Measurements from ENCODE around the gene ZC3H18.

ZC3H18 gene

DNA sequence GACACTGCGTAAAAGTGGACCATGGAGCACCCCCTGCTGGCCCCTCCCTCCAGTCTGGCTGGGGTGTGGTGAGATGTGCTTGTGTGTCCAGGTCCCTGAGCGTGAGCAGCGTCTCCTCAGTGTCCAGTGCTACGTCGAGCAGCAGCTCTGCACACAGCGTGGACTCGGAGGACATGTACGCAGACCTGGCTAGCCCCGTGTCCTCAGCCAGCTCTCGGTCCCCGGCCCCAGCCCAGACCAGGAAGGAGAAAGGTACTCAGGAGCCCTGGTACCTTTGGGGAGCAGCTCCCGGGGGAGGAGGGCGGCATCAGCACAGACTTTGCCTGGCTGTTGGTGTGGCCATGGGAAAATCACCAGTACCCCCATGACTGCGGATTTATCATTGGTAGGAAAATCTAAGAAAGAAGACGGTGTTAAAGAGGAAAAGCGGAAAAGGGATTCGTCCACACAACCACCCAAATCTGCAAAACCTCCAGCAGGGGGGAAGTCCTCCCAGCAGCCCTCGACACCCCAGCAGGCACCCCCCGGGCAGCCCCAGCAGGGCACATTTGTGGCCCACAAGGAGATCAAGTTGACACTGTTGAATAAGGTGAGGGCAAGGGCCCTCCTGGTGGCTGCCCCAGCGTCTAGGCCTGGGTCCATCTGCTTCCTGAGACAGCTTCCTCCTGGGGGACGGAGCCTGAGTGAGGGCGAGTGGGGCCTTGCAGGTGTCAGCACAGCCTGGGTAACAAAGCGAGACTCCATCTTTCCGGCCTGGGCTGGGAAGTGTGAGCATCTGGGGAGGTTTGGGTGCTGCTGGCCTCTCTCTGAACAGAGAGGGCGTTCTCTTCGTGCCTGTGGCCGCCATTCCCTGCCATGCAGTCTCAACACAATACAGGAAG lies 57.6 kb downstream of the ZC3H18 start:
- no peak for DNase-seq

DNA sequence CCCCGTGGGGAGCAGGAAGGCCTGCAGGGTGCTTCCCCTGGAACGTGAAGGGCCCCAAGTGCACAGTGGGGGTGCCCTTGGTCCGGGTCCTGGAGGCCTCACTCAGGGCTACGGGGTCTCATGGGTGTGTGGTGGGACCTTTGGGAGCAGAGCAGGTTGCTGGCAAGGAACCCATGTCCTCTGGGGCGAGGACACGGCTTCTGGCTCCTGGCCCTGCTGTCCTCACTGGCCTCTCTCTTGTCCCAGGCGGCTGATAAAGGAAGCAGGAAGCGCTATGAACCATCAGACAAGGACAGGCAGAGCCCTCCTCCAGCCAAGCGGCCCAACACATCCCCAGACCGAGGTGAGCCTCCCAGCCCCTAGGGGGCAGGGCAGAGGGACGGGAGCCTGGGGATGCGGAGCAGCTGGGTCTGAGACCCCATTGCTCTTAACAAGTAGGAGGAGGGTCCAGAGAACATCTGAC lies 58.3 kb downstream of the ZC3H18 start:
- no peak for DNase-seq

GRCh38 chr16:88629835-88630234 lies 59.6 kb downstream of the ZC3H18 start:
- no peak for DNase-seq

DNA sequence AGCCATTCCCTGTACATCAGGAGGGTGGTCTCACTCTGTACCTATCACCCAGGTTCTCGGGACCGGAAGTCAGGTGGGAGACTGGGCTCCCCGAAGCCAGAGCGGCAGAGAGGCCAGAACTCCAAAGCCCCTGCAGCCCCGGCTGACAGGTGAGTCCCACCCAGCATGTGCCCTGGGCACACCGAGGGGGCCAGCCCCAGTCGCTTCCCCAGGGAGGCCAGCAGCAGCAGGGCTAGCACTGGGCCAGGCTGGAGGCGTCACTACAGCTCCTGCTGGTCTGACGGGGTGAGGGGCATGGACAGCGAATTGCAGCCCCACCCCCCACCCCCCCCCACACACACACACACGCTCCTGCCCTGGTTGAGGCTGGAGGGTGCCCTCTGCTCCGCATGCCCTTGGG lies 60.2 kb downstream of the ZC3H18 start:
- no peak for DNase-seq

DNA sequence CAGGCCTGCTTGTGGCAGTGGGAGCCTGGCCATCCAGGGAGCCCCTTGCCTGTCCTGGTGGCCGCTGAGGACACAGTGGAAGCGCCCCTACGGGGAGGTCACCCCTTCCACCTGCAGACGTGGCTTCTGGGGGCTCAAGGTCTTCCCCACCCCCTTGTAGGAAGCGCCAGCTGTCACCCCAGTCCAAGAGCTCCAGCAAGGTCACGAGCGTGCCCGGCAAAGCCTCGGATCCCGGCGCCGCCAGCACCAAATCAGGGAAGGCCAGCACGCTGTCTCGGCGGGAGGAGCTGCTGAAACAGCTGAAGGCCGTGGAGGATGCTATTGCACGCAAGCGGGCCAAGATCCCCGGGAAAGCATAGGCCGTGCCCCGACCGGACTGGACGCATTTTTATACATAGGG lies 60.7 kb downstream of the ZC3H18 start:
- no peak for DNase-seq

- no peak for DNase-seq
These were observed 61.2 kb downstream of the ZC3H18 start for GRCh38 chr16:88631384-88631783.

DNA sequence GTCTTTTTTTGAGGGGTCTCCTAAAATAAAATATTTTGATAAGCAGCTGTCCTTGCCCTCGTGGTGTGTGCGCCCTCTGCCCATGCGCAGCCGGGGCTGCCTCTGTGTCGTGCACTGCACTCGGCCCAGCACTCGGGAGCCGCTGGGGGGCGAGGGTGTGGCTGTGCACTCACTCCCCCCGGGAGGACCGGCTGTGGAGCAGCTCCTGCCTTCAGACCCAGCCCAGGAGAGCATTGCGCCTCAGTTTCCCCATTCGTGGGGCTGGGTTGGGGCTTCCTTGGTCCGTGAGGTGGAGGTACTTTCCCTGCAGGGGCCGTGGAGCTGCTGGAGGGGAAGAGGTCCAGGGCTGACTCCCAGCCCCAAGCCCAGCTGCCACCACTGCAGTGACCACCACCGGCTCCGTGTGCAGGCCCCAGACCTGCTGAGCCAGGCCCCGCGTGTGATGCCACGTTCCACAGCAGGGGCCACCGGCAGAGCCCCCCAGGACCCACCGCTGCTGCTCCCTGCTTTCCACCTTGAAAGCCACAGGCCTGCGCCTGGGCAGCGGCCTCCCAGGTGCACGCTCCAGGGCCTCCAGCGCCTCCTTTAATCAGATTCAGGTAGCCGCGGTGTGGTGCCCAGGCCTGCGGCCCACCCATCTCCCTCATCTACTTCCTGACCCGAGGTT lies 61.9 kb downstream of the ZC3H18 start:
- DNase-seq = no peak

- DNase-seq = no peak
These were observed 62.4 kb downstream of the ZC3H18 start for GRCh38 chr16:88632587-88632930.

- DNase-seq = no peak
These were observed 63.5 kb downstream of the ZC3H18 start for GRCh38 chr16:88633684-88634140.

GRCh38 chr16:88634141-88634993 lies 64.2 kb downstream of the ZC3H18 start:
- DNase-seq = no peak

DNA sequence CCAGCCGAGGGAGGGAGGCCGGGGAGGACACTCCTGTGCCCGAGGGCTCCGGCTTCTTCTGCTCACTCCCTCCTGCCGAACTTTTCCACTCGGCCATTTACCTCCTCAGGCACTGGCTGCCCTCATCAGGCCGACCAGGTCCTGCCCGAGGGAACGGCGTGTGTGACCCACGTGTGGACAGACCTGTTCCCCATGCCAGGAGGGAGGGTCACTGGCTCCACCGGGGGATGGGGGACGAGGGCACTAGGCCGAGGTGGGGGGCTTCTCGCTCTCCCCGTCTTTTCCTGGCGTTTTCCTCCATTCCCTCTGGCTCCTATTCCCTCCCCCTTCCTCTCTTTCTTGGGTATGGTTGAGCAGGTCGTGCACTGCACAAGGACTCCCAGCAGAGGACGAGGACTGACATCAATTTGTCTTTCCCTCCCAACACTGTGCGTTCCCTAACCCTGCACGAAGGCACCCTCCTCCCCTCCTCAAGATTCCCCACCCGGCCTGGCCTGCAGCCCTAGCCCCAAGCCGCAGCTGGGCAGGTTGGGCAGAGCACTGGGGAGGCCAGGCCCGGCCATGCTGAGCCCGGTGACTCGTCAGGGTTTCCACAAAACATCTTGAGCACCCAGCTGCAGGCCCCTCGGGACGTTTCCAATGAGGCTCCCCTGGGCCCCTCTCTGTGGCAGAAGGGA lies 64.9 kb downstream of the ZC3H18 start:
- DNase-seq = no peak

GRCh38 chr16:88635671-88636319 lies 65.6 kb downstream of the ZC3H18 start:
- no peak for DNase-seq

DNA sequence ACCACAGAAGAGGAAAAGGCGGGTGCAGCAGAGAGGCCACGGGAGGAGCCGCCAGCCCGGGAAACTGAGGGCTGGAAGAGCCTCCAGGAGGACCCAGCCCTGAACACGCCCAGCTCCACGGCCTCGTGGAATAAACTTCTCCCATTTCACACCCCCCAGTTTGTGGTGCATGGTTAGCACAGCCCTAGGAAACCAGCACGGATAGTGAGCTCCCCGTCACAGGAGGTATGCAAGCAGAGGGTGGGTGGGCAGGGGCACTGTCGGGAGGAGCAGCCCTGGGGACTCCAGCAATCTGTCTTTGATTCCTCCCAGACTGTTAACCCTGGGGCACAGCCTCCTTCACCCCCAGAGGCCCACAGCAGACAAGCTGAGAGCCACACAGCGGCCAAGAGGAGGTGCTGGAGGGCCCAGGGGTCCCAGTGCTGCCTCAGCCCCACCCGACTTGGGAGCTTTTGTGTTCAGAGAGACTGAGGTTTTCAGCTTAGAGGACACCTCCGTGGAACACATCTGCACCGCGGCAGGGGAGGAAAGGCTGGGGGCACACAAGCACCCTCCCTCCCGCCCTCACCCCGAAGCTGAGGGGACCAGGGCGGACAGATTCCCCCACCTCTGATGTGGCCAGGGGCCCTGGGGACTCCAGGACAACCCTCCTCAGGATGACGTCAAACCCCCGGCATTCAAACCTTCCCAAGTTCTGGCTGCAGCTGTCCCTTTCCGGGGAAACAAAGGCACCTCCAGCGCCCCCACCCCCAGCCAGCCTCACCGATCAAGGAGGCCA lies 66.5 kb downstream of the ZC3H18 start:
- no peak for DNase-seq

DNA sequence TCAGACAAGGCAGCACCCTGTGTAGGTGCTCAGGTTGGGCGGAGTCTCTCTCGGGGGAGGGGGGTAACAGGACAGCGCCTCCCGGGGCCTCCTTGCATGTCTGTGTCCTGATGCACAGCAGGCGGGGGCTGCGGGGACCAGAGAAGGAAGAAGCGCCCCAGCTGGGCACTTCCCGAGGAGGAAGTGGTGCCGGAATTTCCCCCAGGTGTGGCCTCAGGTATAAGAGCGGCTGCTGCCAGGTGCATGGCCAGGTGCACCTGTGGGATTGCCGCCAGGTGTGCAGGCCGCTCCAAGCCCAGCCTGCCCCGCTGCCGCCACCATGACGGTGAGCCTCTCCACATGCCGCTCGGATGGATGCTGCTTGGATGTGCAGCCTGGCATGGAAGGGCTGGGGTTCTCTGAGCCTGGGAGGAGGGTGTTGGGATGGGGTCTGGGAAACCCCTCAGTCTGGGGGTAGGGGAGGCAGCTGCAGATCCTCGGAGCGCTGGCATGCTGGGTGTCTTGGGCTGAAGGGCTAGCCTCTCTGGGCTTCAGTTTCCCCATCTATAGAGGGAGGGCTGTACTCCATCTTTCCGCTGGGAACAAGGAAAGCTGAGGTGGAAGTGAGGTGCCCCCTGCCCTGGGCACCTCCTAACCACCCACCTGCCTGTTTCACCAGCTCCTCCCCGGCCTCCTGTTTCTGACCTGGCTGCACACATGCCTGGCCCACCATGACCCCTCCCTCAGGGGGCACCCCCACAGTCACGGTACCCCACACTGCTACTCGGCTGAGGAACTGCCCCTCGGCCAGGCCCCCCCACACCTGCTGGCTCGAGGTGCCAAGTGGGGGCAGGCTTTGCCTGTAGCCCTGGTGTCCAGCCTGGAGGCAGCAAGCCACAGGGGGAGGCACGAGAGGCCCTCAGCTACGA lies 68.4 kb downstream of the ZC3H18 start, which contains the start of gene IL17C:
TSS of gene IL17C (plus strand) at position 250 of the 908 bp plus-strand sequence. CDS start at position 320, 70 bp downstream.
- no peak for DNase-seq

GRCh38 chr16:88639231-88640038 lies 69.2 kb downstream of the ZC3H18 start:
- no peak for DNase-seq

- no peak for DNase-seq
These were observed 69.9 kb downstream of the ZC3H18 start for GRCh38 chr16:88640039-88640495.

- no peak for DNase-seq
These were observed 70.5 kb downstream of the ZC3H18 start for GRCh38 chr16:88640498-88641247.
